ENCODE data around the gene YARS1. TPM values are rescaled to one million over a fixed set of nuclear protein-coding genes. Genes with fewer than 3 reads are reported as not detected.

YARS1 gene
- total and polyA plus RNA-seq, 2 of the 4 experiments (the other 2 are of a cell fraction) = 100 to 166 TPM

GRCh38 chr1:32759521-32759981 is 57.6 kb downstream of the YARS1 start:
- H3K4me1 ChIP-seq (ENCODE audit: control insufficient read depth, insufficient read depth, low read length) = peaks cover 25% of the 10 kb centered on the region
- H3K9me3 ChIP-seq (ENCODE audit: control insufficient read depth, insufficient read depth, low read length) = no peaks in the 10 kb centered on the region
- H3K23ac ChIP-seq (ENCODE audit: low read depth, low read length) = no peak overlapping the region
- H4K5ac ChIP-seq (ENCODE audit: low read depth, low read length) = no peak overlapping the region
- no peak overlapping the region for H3K27ac ChIP-seq (ENCODE audit: insufficient read depth, low read length)
- TF ChIP-seq RCOR1 (IDR thresholded peaks at IDR 0.05; ENCODE audit: insufficient replicate concordance, low read length) = no peak
- TF ChIP-seq, protein P1, sequence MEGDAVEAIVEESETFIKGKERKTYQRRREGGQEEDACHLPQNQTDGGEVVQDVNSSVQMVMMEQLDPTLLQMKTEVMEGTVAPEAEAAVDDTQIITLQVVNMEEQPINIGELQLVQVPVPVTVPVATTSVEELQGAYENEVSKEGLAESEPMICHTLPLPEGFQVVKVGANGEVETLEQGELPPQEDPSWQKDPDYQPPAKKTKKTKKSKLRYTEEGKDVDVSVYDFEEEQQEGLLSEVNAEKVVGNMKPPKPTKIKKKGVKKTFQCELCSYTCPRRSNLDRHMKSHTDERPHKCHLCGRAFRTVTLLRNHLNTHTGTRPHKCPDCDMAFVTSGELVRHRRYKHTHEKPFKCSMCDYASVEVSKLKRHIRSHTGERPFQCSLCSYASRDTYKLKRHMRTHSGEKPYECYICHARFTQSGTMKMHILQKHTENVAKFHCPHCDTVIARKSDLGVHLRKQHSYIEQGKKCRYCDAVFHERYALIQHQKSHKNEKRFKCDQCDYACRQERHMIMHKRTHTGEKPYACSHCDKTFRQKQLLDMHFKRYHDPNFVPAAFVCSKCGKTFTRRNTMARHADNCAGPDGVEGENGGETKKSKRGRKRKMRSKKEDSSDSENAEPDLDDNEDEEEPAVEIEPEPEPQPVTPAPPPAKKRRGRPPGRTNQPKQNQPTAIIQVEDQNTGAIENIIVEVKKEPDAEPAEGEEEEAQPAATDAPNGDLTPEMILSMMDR (conservative IDR thresholded peaks at IDR 0.05; ENCODE audit: low read depth, low read length) = no peak
- TF ChIP-seq MAFK (IDR thresholded peaks at IDR 0.05; ENCODE audit: low read depth, low read length) = no peak
- TF ChIP-seq MXI1 (IDR thresholded peaks at IDR 0.05; ENCODE audit: borderline replicate concordance, low read depth, low read length) = no peak
- 0 out of 2 replicates have a peak overlapping the region, but pooled peaks have one; percentile 25 for H2BK20ac ChIP-seq (ENCODE audit: low read depth, low read length)
- dilution Hi-C loops (cut with HindIII; ENCODE audit: low sequenced_read_pairs, unreplicated experiment) = no loop called here
- no peak overlapping the region for H4K91ac ChIP-seq (ENCODE audit: insufficient read depth, low read depth, low read length)
- DNase-seq (no peak), ATAC-seq (ENCODE audit: low read depth) (no peak)
- H3K9ac ChIP-seq (ENCODE audit: low read depth, low read length) = no peak overlapping the region
- H3K4ac ChIP-seq (ENCODE audit: low read depth, low read length) = no peak overlapping the region
- no peak overlapping the region; the same call in 1 of the 2 replicates for H2BK120ac ChIP-seq (ENCODE audit: low read depth, low read length)
- no TSS peak for BruUV-seq (replicated peaks)
- no peak overlapping the region for H3K4me2 ChIP-seq (ENCODE audit: low read depth, low read length)
- no peak overlapping the region for H2AK5ac ChIP-seq (ENCODE audit: low read depth, low read length)
- H3K27me3 ChIP-seq (ENCODE audit: control insufficient read depth, insufficient read depth, low read length) = peaks cover 7% of the 10 kb centered on the region
- intact Hi-C loops (cut with micrococcal nuclease) = no loop called here
- in situ Hi-C loops (cut with MboI; ENCODE audit: low sequenced_read_pairs) = no loop called here
- H3K4me3 ChIP-seq (ENCODE audit: insufficient read depth, low read depth, low read length) = no peak overlapping the region
- H3K9me1 ChIP-seq (ENCODE audit: insufficient read depth, low read length) = peaks cover 12% of the 10 kb centered on the region
- peak overlapping the region; percentile 52 for H2AK9ac ChIP-seq (replicated peaks; ENCODE audit: low read depth, low read length, poor library complexity)
- H4K8ac ChIP-seq (ENCODE audit: low read depth in 2 of 2, low read length in 2 of 2) = 0 out of 4 replicates have a peak overlapping the region, but pooled peaks of 1 of the 2 experiments have one; percentile 13
- H4K20me1 ChIP-seq (ENCODE audit: insufficient read depth, low read length) = peaks cover 9% of the 10 kb centered on the region
- no CpG with 5 or more reads among the region's 5 CpGs for WGBS, 2 experiments (ENCODE audit: extremely low coverage in 2 of 2, insufficient read length in 1 of 2)
- no peak overlapping the region for H2BK15ac ChIP-seq (ENCODE audit: low read depth, low read length)
- no peak overlapping the region for H3K56ac ChIP-seq (ENCODE audit: extremely low read depth, insufficient read depth, low read length)
- no peak overlapping the region for H3K14ac ChIP-seq (replicated peaks; ENCODE audit: low read depth, low read length)
- no peaks in the 10 kb centered on the region for H3K36me3 ChIP-seq (ENCODE audit: control insufficient read depth, insufficient read depth, low read length)
- ChIA-PET POLR2A (ENCODE audit: unreplicated experiment) (no interaction called here), CTCF (no interaction called here)
- no peak overlapping the region for H2AFZ ChIP-seq (replicated peaks; ENCODE audit: low read length, poor library complexity)
- H2BK5ac ChIP-seq (ENCODE audit: low read depth, low read length, poor library complexity, severe bottlenecking) = no peak overlapping the region
- H3K79me1 ChIP-seq (ENCODE audit: low read depth in 1 of 2, low read length in 2 of 2) = peaks cover 4 to 25% of the 10 kb centered on the region in 2 experiments
- no peak overlapping the region for H3K18ac ChIP-seq (ENCODE audit: low read depth, low read length)
